Measurements from ENCODE around the gene METTL5.
"Not testable (repeated sequence)": the region's sequence is repeated elsewhere in the genome, so short reads cannot be mapped to it uniquely, and the experiment has no call there.

The METTL5 gene

GRCh38 chr2:169824373-169825333, at the start of gene METTL5:
Gene METTL5, minus strand, starts transcription at chr2:169824905. Its CDS starts 308 bp downstream, at chr2:169824597.
- peak; percentile 69 for DNase-seq (ENCODE audit: low read depth)

- DNase-seq (ENCODE audit: low read depth), result no peak
Measured at GRCh38 chr2:169871994-169872393, 47.3 kb upstream of the METTL5 start.

DNA sequence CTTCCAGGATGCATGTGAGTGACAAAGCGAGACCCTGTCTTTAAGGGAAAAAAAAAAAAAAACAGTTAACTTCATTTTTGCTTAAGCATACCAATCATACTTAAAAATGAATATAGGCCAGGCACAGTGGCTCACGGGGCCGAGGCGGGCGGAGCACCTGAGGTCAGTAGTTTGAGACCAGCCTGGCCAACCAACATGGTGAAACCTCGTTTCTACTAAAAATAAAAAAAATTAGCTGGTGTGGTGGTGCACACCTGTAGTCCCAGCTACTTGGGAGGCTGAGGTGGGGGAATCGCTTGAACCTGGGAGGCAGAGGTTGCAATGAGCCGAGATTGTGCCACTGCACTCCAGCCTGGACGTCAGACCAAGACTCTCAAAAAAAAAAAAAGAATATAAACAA, 46.7 kb upstream of the METTL5 start:
- DNase-seq (ENCODE audit: low read depth), result not testable (repeated sequence)

DNA sequence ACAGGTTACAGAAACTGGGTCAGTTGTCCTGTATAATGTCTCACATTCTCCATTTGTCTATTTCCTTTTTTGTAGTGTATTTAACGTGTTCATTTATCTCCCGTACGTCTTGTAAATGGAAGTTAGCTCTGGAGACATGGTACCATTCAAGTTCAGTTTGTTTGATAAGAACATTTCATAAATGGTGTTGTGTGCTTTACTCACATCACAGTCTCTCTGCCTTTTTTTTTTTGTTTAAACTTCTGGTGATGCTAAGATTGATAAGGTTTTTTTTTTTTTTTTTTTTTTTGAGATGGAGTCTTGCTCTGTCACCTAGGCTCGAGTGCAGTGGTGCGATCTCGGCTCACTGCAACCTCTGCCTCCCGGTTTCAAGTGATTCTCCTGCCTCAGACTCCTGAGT, 44.2 kb upstream of the METTL5 start:
- no peak for DNase-seq (ENCODE audit: low read depth)

- DNase-seq (ENCODE audit: low read depth), result no peak
Measured at GRCh38 chr2:169867579-169867978, 42.9 kb upstream of the METTL5 start.

- DNase-seq (ENCODE audit: low read depth), result not testable (repeated sequence)
Measured at GRCh38 chr2:169866230-169866629, 41.5 kb upstream of the METTL5 start.

GRCh38 chr2:169865492-169865891, 40.8 kb upstream of the METTL5 start:
- DNase-seq (ENCODE audit: low read depth), result no peak

DNA sequence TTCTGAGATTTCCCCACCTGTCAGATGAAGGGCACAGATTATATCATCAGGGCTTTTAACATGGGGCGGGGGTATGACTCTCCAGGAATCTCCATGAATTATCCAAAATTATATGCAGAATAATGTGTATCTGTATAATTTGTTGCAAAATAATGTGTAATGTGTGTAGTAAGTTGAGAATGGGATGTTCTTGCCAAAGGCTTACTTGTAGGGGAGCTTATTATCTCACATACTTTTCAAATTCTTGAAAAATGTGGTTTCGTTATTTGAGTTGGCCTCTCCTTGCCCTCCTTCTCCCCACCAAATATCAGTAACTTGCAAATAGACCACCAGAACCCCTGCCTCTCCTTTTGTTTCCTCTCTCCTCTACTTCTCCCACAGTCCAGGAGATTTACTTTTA, 38.1 kb upstream of the METTL5 start:
- no peak for DNase-seq (ENCODE audit: low read depth)

DNA sequence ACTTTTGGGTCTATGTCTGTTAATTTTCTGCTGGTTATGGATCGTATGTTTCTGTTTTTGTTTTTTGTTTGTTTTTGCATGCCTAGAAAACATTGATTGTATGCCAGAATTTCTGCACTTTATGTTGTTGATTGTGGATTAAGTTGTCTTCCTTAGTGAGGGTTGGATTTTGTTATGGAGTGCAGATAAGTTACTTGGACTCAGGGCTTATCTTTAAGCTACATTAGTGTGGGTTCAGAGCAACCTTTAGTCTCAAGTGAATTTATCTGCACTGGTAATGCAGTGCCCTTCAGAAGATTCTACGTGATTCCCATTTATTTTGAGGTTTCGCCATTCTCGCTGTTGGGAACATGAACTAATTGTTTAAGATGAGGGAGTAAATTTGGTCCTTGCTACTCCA, 35.4 kb upstream of the METTL5 start:
- no peak for DNase-seq (ENCODE audit: low read depth)

- DNase-seq (ENCODE audit: low read depth), result no peak
Measured at GRCh38 chr2:169859423-169859822, 34.7 kb upstream of the METTL5 start.

DNA sequence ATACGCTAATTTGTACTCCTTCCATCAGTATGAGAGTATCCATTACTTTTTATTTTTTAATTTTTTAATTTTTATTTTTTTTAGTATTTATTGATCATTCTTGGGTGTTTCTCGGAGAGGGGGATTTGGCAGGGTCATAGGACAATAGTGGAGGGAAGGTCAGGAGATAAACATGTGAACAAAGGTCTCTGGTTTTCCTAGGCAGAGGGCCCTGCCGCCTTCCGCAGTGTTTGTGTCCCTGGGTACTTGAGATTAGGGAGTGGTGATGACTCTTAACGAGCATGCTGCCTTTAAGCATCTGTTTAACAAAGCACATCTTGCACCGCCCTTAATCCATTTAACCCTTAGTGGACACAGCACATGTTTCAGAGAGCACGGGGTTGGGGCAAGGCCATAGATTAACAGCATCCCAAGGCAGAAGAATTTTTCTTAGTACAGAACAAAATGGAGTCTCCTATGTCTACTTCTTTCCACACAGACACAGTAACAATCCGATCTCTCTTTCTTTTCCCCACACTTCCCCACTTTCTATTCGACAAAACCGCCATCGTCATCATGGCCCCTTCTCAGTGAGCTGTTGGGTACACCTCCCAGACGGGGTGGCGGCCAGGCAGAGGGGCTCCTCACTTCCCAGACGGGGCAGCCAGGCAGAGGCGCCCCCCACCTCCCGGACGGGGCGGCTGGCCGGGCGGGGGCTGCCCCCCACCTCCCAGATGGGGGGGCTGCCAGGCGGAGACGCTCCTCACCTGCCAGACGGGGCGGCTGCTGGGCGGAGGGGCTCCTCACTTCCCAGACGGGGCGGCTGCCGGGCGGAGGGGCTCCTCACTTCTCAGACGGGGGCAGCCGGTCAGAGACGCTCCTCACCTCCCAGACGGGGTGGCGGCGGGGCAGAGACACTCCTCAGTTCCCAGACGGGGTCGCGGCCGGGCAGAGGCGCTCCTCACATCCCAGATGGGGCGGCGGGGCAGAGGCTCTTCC, 30.9 kb upstream of the METTL5 start:
- not testable (repeated sequence) for DNase-seq (ENCODE audit: low read depth)

DNA sequence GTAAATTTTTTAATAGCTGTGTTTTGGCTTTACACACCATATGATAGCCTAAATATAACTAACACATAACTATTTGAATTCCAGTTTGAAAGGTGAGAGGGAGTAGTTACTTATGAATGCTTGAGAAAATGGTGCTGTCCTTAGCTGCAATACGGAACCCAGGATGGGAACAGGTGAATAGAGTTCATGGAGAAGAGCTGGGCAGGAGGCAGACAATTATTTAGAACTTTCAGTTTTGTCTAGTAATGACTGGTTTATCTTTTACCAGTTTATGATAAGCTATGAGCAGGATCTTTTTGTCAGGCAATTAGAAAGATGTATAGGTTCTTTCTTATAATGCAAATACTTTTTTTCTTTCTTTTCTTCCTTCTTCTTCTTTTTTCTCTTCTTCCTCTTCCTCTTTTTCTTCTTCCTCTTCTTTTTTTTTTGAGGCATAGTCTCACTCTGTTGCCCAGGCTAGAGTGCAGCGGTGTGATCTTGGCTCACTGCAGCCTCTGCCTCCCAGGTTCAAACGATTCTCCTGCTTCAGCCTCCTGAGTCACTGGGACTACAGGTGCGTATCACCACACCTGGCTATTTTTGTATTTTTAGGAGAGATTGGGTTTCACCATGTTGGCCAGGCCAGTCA, 28.4 kb upstream of the METTL5 start:
- no peak for DNase-seq (ENCODE audit: low read depth)

DNA sequence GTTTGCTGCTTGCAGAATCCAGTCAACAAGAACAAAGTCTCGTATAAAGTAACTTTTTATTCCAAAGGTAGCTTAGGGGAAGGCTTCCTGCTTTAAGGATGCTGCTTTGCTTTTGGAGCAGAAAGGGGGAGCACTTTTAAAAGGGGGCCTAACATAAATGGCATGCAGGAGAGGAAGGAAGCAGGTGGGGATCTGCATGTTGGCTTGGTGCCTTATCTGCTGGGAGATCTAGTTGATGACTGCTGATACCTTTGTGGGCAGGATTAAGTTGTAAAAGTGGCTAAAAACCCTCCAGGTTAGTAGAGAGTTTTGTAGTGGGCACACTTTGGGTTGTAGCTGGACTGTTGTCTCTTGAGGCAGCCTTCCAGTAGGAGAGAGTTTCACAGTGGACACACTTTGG, 25.0 kb upstream of the METTL5 start:
- DNase-seq (ENCODE audit: low read depth), result no peak

GRCh38 chr2:169848959-169849693, 24.4 kb upstream of the METTL5 start:
- not testable (repeated sequence) for DNase-seq (ENCODE audit: low read depth)

- no peak for DNase-seq (ENCODE audit: low read depth)
Measured at GRCh38 chr2:169845016-169845415, 20.3 kb upstream of the METTL5 start.

- not testable (repeated sequence) for DNase-seq (ENCODE audit: low read depth)
Measured at GRCh38 chr2:169841625-169842024, 16.9 kb upstream of the METTL5 start.

DNA sequence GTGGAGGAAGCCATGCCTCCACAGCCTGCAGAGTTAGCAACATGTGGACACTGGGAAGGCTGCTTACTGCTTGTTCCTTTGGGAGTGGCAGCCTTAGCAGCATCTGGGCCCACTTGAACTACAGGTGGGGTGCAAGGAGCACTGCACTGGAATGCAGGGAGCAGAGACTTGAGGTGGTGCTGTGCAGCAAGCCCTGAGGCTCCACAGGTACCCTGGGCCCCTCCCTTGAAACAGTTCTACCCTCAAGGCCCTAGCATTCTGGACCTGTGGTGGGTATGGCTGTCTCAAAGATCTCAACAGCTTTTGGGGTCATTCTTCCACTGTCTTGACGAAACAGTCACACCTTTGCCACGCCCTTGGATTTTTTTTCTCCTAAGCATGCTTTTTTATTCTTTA, 16.0 kb upstream of the METTL5 start:
- no peak for DNase-seq (ENCODE audit: low read depth)

DNA sequence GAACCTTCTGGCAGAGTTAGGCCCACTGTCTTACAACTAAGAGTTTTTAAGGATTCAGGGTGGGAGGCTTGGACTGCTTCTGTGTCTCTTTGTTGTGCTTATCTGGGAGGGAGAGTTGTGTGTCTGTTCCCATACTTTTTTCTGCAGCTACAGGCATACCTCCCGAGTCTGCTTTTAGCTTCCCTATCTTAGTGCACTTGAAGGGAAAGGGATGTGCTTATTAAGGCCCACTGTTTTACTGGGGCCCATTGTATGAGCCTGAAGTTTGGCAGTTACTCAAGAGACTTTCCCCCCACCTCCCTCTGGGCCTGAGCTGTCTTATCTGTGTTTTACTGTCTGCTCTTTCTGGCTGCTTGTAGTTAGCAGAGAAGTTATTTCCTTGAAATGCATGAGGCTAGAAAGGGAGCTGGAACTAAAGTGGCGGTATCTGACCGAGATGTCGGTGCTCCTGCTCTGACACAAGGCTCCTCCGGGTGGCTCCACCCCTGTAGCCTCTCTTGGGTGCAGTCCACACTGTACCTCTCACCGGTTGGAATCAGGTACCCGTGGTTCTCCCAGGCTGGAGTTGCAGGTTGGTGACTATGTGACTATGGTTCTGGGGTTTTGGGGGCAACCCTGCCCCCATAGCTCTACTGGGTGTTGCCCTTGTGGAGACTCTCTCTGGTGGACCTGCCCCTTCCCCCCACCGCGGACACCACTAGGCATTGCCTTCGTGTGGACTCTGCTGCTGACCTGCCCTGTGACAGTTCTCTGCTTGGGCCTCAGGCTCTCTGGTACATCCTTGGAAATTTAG, 15.4 kb upstream of the METTL5 start:
- DNase-seq (ENCODE audit: low read depth), result no peak

DNA sequence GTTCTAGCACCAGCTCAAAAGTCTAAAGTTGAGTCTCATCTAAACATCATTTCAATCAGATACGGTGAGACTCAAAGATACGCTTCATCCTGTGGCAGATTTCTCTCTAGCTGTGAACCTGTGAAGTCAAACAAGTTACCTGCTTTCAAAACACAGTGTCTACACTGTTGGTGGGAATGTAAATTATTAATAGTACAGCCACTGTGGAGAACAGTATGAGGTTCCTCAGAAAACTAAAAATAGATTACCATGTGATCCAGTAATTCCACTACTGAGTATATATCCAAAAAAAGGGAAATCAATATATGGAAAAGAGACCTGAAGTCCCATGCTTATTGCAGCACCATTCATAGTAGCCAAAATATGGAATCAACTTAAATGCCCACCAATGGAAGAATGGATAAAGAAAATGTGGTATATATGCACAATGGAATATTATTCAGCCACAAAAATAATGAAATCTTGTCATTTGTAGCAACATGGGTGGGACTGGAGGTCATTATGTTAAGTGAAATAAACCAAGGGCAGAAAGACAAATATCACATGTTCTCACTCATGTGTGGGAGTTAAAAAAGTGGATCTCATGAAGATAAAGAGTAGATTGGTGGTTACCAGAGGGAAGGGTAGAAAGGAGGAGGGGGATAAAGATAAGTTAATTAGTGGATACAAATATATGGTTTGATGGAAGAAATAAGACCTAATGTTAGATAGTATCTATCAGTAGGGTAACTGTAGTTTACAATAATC, 14.2 kb upstream of the METTL5 start:
- DNase-seq (ENCODE audit: low read depth), result no peak

GRCh38 chr2:169834401-169834800, 9.7 kb upstream of the METTL5 start:
- DNase-seq (ENCODE audit: low read depth), result no peak
